ENCODE data around the gene TRIP6. TPM values are rescaled to one million over a fixed set of nuclear protein-coding genes. Genes with fewer than 3 reads are reported as not detected.

The TRIP6 gene
- total RNA-seq, 1 donor from 2014 or later, result 52.1 TPM

GRCh38 chr7:100829150-100829716 is 38.0 kb upstream of the TRIP6 start:
- no peak for TF ChIP-seq POLR2A (IDR thresholded peaks at IDR 0.05)
- peak in 1 of 2 donors; percentile 65 for TF ChIP-seq POLR2AphosphoS5 (IDR thresholded peaks at IDR 0.05; ENCODE audit: insufficient read depth in 1 of 2, low read depth in 1 of 2)
- Histone ChIP-seq H3K27me3 (no peaks in the 10 kb centered on the region), H3K4me3 (no peak overlapping the region), H3K27ac (peak overlapping the region; percentile 45), H3K36me3 (peaks cover 0 to under 1% of the 10 kb centered on the region in 2 donors), H3K9me3 (no peaks in the 10 kb centered on the region), H3K4me1 (peaks cover 27% of the 10 kb centered on the region)
- no peak for DNase-seq (ENCODE audit: extremely low spot score in 2 of 2)
- intact Hi-C loops (cut with DNase I), result no loop called here

GRCh38 chr7:100830396-100830795 is 36.8 kb upstream of the TRIP6 start:
- intact Hi-C loops (cut with DNase I), result no loop called here
- Histone ChIP-seq H3K36me3 (no peaks in the 10 kb centered on the region), H3K9me3 (no peaks in the 10 kb centered on the region), H3K27me3 (no peaks in the 10 kb centered on the region), H3K27ac (no peak overlapping the region), H3K4me1 (peaks cover 15% of the 10 kb centered on the region), H3K4me3 (no peak overlapping the region)
- no peak for DNase-seq (ENCODE audit: extremely low spot score in 2 of 2)
- TF ChIP-seq POLR2AphosphoS5 (IDR thresholded peaks at IDR 0.05; ENCODE audit: insufficient read depth in 1 of 2, low read depth in 1 of 2) (no peak), POLR2A (IDR thresholded peaks at IDR 0.05) (no peak), CTCF (IDR thresholded peaks at IDR 0.05) (no peak)

- intact Hi-C loops (cut with DNase I), result no loop called here
- Histone ChIP-seq H3K27me3 (no peaks in the 10 kb centered on the region), H3K36me3 (no peaks in the 10 kb centered on the region), H3K9me3 (no peaks in the 10 kb centered on the region), H3K4me3 (no peak overlapping the region), H3K27ac (no peak overlapping the region), H3K4me1 (peaks cover 18% of the 10 kb centered on the region)
- TF ChIP-seq POLR2A (IDR thresholded peaks at IDR 0.05) (no peak), POLR2AphosphoS5 (IDR thresholded peaks at IDR 0.05; ENCODE audit: insufficient read depth in 1 of 2, low read depth in 1 of 2) (no peak)
- DNase-seq (ENCODE audit: extremely low spot score in 2 of 2), result no peak
Observed at GRCh38 chr7:100832281-100832633, 34.9 kb upstream of the TRIP6 start.

- Histone ChIP-seq H3K4me3 (no peak overlapping the region), H3K9me3 (no peaks in the 10 kb centered on the region), H3K36me3 (no peaks in the 10 kb centered on the region), H3K27ac (peak overlapping the region; percentile 68), H3K4me1 (peaks cover 12% of the 10 kb centered on the region), H3K27me3 (no peaks in the 10 kb centered on the region)
- no peak for DNase-seq (ENCODE audit: extremely low spot score in 2 of 2)
- TF ChIP-seq POLR2A (IDR thresholded peaks at IDR 0.05) (no peak), CTCF (IDR thresholded peaks at IDR 0.05) (no peak), POLR2AphosphoS5 (IDR thresholded peaks at IDR 0.05; ENCODE audit: insufficient read depth in 1 of 2, low read depth in 1 of 2) (peak in 1 of 2 donors; percentile 27)
- intact Hi-C loops (cut with DNase I), result loop anchor here (5.0 kb wide), 1 partner anchor 34 kb away; no protein-coding TSS in a partner anchor
Observed at GRCh38 chr7:100835903-100836811, 31.0 kb upstream of the TRIP6 start.

GRCh38 chr7:100836812-100837098 is 30.4 kb upstream of the TRIP6 start:
- TF ChIP-seq POLR2AphosphoS5 (IDR thresholded peaks at IDR 0.05; ENCODE audit: insufficient read depth in 1 of 2, low read depth in 1 of 2), result no peak
- Histone ChIP-seq H3K27me3 (no peaks in the 10 kb centered on the region), H3K27ac (peak overlapping the region; percentile 68), H3K4me3 (peak overlapping the region; percentile 31 to 38), H3K36me3 (no peaks in the 10 kb centered on the region), H3K9me3 (no peaks in the 10 kb centered on the region), H3K4me1 (peaks cover 12% of the 10 kb centered on the region)
- intact Hi-C loops (cut with DNase I), result loop anchor here (5.0 kb wide), 1 partner anchor 34 kb away; no protein-coding TSS in a partner anchor
- no peak for DNase-seq (ENCODE audit: extremely low spot score in 2 of 2)

- Histone ChIP-seq H3K4me3 (peak overlapping the region; percentile 31 to 38), H3K36me3 (no peaks in the 10 kb centered on the region), H3K27me3 (no peaks in the 10 kb centered on the region), H3K4me1 (peaks cover 12% of the 10 kb centered on the region), H3K9me3 (no peaks in the 10 kb centered on the region), H3K27ac (peak overlapping the region; percentile 68)
- no peak for TF ChIP-seq POLR2A (IDR thresholded peaks at IDR 0.05)
- TF ChIP-seq POLR2AphosphoS5 (IDR thresholded peaks at IDR 0.05; ENCODE audit: insufficient read depth in 1 of 2, low read depth in 1 of 2), result peak; percentile 89 to 96
- no peak for TF ChIP-seq CTCF (IDR thresholded peaks at IDR 0.05)
- no peak for DNase-seq (ENCODE audit: extremely low spot score in 2 of 2)
- intact Hi-C loops (cut with DNase I), result loop anchor here (5.0 kb wide), 1 partner anchor 35 kb away; no protein-coding TSS in a partner anchor
Observed at GRCh38 chr7:100837099-100837836, 29.9 kb upstream of the TRIP6 start.

Measured in vagina (tissue), 2 donors.